Transverse colon (tissue), 4 donors: ENCODE results near the gene DCAF11.
A peak's percentile ranks its signal among the peaks of the same experiment; 100 is the strongest.

Experiments used
- CTCF ChIP-seq, 5 experiments: fragments of 200-600 bp in 3 of 5; fragments of 450-650 bp in 2 of 5; sonication (generic) in 3 of 5; IDR thresholded peaks; 1 replicate in 2 of 5; 2 replicates in 3 of 5; pipeline ENCODE4 v1.5.1; 2016 to 2017; ENCODE audit warnings: antibody characterized with exemption in 5 of 5, inconsistent platforms in 3 of 5, mild to moderate bottlenecking in 2 of 5, moderate library complexity in 1 of 5
- EP300 ChIP-seq: sonication (generic); formaldehyde crosslinking; IDR thresholded peaks from one replicate; pipeline ENCODE4 v1.6.1; 2017; ENCODE audit warnings: antibody characterized with exemption, low read depth
- POLR2A ChIP-seq: fragments of 450-650 bp; IDR thresholded peaks from one replicate; pipeline ENCODE4 v1.6.1; 2016; ENCODE audit warnings: antibody characterized with exemption, mild to moderate bottlenecking, moderate library complexity
- POLR2AphosphoS5 ChIP-seq, 3 donors: sonication (generic); formaldehyde crosslinking; IDR thresholded peaks; one replicate each; pipeline ENCODE4 v1.6.1; 2016; ENCODE audit warnings: antibody characterized with exemption in 3 of 3

GRCh38 chr14:24113801-24114531, 611 bp upstream of the DCAF11 start:
- TF ChIP-seq POLR2AphosphoS5 (IDR thresholded peaks at IDR 0.05) (peak; percentile 17 to 75 (median 74)), POLR2A (peak; percentile 84), CTCF (IDR thresholded peaks at IDR 0.05) (no peak), EP300 (peak; percentile 2)
